Measurements from ENCODE around the gene ALOX15.
"Not testable (repeated sequence)": the region's sequence is repeated elsewhere in the genome, so short reads cannot be mapped to it uniquely, and the experiment has no call there.

The ALOX15 gene

DNA sequence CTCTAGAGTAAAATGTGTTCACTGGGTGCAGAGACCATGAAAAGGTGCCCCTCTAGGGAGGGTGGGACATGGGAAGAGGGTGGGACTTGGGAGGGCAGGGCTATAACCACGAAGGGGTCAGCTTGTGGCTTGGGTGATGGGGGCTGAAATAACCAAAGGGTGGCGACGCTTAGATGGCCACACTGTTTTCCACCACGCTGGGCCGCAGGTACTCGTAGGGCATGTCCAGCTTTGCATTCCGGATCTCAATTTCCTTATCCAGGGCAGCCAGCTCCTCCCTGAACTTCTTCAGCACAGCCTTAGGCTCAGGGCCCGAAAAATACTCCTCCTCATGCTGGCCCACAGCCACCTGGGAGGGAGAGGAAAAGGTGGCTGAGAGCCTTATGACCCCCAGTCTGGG is 10.0 kb downstream of the ALOX15 start:
- Histone ChIP-seq H3K79me2 (ENCODE audit: control insufficient read depth, low read length) (no peaks in the 10 kb centered on the region), H4K20me1 (ENCODE audit: control insufficient read depth, insufficient read depth, low read depth, low read length) (no peaks in the 10 kb centered on the region), H3K27me3 (ENCODE audit: control insufficient read depth, low read length) (0 out of 2 replicates have a peak, but pooled peaks cover 2% of the 10 kb centered on the region), H3K36me3 (ENCODE audit: control insufficient read depth, low read length) (no peaks in the 10 kb centered on the region), H3K9me2 (replicated peaks; ENCODE audit: control insufficient read depth, low read length) (no peaks in the 10 kb centered on the region), H3K4me3 (ENCODE audit: low read length) (no peak overlapping the region), H3F3A (ENCODE audit: control insufficient read depth, insufficient read depth) (peaks cover 5% of the 10 kb centered on the region), H3K4me1 (ENCODE audit: control insufficient read depth, low read length) (peaks cover 48% of the 10 kb centered on the region), H3K4me2 (ENCODE audit: low read length) (peak overlapping the region; percentile 11; the same call in 1 of the 2 replicates), H3K9me3 (ENCODE audit: control insufficient read depth, insufficient read depth, low read length) (no peaks in the 10 kb centered on the region), H3K27ac (ENCODE audit: low read depth, low read length) (no peak overlapping the region)
- TF ChIP-seq EZH2phosphoT487 (IDR thresholded peaks at IDR 0.05; ENCODE audit: borderline replicate concordance, low read length): no peak
- TF ChIP-seq, protein P1, sequence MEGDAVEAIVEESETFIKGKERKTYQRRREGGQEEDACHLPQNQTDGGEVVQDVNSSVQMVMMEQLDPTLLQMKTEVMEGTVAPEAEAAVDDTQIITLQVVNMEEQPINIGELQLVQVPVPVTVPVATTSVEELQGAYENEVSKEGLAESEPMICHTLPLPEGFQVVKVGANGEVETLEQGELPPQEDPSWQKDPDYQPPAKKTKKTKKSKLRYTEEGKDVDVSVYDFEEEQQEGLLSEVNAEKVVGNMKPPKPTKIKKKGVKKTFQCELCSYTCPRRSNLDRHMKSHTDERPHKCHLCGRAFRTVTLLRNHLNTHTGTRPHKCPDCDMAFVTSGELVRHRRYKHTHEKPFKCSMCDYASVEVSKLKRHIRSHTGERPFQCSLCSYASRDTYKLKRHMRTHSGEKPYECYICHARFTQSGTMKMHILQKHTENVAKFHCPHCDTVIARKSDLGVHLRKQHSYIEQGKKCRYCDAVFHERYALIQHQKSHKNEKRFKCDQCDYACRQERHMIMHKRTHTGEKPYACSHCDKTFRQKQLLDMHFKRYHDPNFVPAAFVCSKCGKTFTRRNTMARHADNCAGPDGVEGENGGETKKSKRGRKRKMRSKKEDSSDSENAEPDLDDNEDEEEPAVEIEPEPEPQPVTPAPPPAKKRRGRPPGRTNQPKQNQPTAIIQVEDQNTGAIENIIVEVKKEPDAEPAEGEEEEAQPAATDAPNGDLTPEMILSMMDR (IDR thresholded peaks at IDR 0.05; ENCODE audit: low read depth, low read length, poor library complexity, severe bottlenecking): no peak

DNA sequence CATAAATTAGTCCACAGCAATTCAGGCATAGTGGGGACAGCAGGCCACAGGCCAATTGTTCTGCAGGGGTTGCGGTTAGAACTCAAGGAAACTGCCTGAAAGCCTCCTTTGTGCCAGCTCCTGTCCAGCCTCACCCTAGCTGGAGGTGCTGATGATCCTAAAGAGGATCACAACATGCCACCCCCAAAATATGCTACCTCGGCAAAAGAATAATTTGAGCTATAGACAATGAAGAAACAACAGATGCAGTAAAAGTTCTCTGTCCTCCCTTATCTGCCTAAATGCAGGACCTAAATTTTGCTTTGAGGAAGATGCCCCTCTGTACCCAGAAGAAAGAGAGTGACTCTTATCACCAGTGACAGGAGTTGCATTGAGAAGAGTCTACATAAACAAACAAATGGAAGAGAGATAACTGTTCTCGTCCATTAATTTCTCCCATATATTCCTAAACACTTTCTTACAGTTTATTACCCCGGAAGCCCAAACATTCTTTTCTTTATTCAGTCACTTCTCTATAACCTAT is 14.7 kb downstream of the ALOX15 start:
- H3K27me3 ChIP-seq (ENCODE audit: control insufficient read depth, low read length): peaks cover 10% of the 10 kb centered on the region; the same call in 1 of the 2 replicates
- H3K36me3 ChIP-seq (ENCODE audit: control insufficient read depth, low read length): no peaks in the 10 kb centered on the region
- H3K4me3 ChIP-seq (ENCODE audit: low read length): no peak overlapping the region
- TF ChIP-seq, protein P1 (IDR thresholded peaks at IDR 0.05; ENCODE audit: low read depth, low read length, poor library complexity, severe bottlenecking): no peak
- no peak for TF ChIP-seq EZH2phosphoT487 (IDR thresholded peaks at IDR 0.05; ENCODE audit: borderline replicate concordance, low read length)
- peaks cover 14% of the 10 kb centered on the region for H3K4me1 ChIP-seq (ENCODE audit: control insufficient read depth, low read length)
- H3K79me2 ChIP-seq (ENCODE audit: control insufficient read depth, low read length): no peaks in the 10 kb centered on the region
- H3K4me2 ChIP-seq (ENCODE audit: low read length): no peak overlapping the region
- H3K27ac ChIP-seq (ENCODE audit: low read depth, low read length): no peak overlapping the region
- no peaks in the 10 kb centered on the region for H3F3A ChIP-seq (ENCODE audit: control insufficient read depth, insufficient read depth)
- no peaks in the 10 kb centered on the region for H3K9me2 ChIP-seq (replicated peaks; ENCODE audit: control insufficient read depth, low read length)
- no peaks in the 10 kb centered on the region for H4K20me1 ChIP-seq (ENCODE audit: control insufficient read depth, insufficient read depth, low read depth, low read length)
- H3K9me3 ChIP-seq (ENCODE audit: control insufficient read depth, insufficient read depth, low read length): peaks cover 7% of the 10 kb centered on the region; the same call in 1 of the 2 replicates

DNA sequence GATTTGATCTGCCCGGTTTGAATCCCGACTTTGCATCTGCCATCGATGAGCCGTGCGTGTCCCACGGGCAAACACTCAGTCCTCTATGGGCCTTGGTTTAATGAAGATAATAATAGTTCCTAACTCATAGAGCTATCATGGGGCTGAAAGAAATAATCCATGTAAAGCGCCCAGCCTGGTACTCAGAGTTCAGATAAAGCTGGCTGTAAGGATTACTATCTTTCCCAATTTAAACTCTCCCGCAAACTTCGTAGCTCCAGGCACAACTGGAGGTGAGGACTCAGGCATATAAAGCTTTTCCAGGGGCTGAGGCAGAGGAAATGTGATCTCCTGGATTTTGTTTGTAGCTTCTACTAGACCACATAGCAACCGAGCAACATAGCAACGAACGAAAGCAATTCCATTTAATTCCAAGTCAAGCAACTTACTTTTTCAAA is 16.3 kb downstream of the ALOX15 start:
- no peak overlapping the region for H3K4me2 ChIP-seq (ENCODE audit: low read length)
- TF ChIP-seq, protein P1 (IDR thresholded peaks at IDR 0.05; ENCODE audit: low read depth, low read length, poor library complexity, severe bottlenecking): no peak
- no peak for TF ChIP-seq EZH2phosphoT487 (IDR thresholded peaks at IDR 0.05; ENCODE audit: borderline replicate concordance, low read length)
- no peaks in the 10 kb centered on the region for H3K79me2 ChIP-seq (ENCODE audit: control insufficient read depth, low read length)
- H3F3A ChIP-seq (ENCODE audit: control insufficient read depth, insufficient read depth): no peaks in the 10 kb centered on the region
- no peak overlapping the region for H3K4me3 ChIP-seq (ENCODE audit: low read length)
- H3K4me1 ChIP-seq (ENCODE audit: control insufficient read depth, low read length): peaks cover 4% of the 10 kb centered on the region; the same call in 1 of the 2 replicates
- no peaks in the 10 kb centered on the region for H4K20me1 ChIP-seq (ENCODE audit: control insufficient read depth, insufficient read depth, low read depth, low read length)
- H3K36me3 ChIP-seq (ENCODE audit: control insufficient read depth, low read length): no peaks in the 10 kb centered on the region
- H3K9me3 ChIP-seq (ENCODE audit: control insufficient read depth, insufficient read depth, low read length): peaks cover 13% of the 10 kb centered on the region; the same call in 1 of the 2 replicates
- H3K9me2 ChIP-seq (replicated peaks; ENCODE audit: control insufficient read depth, low read length): no peaks in the 10 kb centered on the region
- peaks cover 10% of the 10 kb centered on the region; the same call in 1 of the 2 replicates for H3K27me3 ChIP-seq (ENCODE audit: control insufficient read depth, low read length)
- no peak overlapping the region for H3K27ac ChIP-seq (ENCODE audit: low read depth, low read length)

DNA sequence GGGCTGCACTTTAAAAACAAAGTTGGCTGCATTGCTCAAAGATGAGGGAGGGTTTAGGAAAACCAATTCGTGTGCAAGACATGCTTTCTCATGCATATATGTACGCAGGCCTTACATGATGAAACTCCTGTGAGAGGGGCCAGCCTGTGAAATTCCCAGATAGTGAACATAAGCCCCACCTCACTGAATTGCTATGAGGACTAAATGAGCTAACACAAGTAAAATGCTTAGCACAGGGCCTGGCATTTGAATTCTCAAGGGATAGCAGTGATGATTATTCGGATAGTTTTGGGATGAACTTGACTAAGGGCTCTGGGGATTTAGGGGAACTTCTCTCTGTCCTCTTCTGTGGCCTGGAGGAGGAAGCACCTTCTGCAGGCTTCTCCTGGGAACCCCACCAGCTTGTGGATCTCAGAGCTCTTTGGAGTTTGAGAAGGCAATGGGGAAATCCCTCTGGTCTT is 17.0 kb downstream of the ALOX15 start:
- not testable (repeated sequence) for H4K20me1 ChIP-seq (ENCODE audit: control insufficient read depth, insufficient read depth, low read depth, low read length); H3K36me3 ChIP-seq (ENCODE audit: control insufficient read depth, low read length); H3K4me1 ChIP-seq (ENCODE audit: control insufficient read depth, low read length); H3K79me2 ChIP-seq (ENCODE audit: control insufficient read depth, low read length); H3K4me2 ChIP-seq (ENCODE audit: low read length); H3F3A ChIP-seq (ENCODE audit: control insufficient read depth, insufficient read depth); H3K9me2 ChIP-seq (replicated peaks; ENCODE audit: control insufficient read depth, low read length); H3K4me3 ChIP-seq (ENCODE audit: low read length); H3K27ac ChIP-seq (ENCODE audit: low read depth, low read length)
- Histone ChIP-seq H3K9me3 (ENCODE audit: control insufficient read depth, insufficient read depth, low read length) (peaks cover 13% of the 10 kb centered on the region; the same call in 1 of the 2 replicates), H3K27me3 (ENCODE audit: control insufficient read depth, low read length) (peaks cover 10% of the 10 kb centered on the region; the same call in 1 of the 2 replicates)
